ENCODE data around the gene TACC2.

Gene TACC2

GRCh38 chr10:122239578-122240257 lies 250.8 kb downstream of the TACC2 start:
- Histone ChIP-seq H3K14ac (ENCODE audit: low read length in 2 of 2) (no peak overlapping the region), H3K9me3 (ENCODE audit: control insufficient read depth, low read length) (no peaks in the 10 kb centered on the region), H4K8ac (ENCODE audit: low read length) (no peak overlapping the region), H3K27ac (ENCODE audit: low read length, poor library complexity, severe bottlenecking) (no peak overlapping the region), H2AK5ac (ENCODE audit: low read length, severe bottlenecking) (no peak overlapping the region), H2BK12ac (ENCODE audit: low read length in 2 of 2) (no peak overlapping the region), H3K4ac (ENCODE audit: low read depth in 1 of 2, low read length in 2 of 2) (no peak overlapping the region), H2BK15ac (ENCODE audit: low read depth, poor library complexity, severe bottlenecking) (no peak overlapping the region), H3K9ac (ENCODE audit: low read length) (peak overlapping the region; percentile 5), H3K27me3 (ENCODE audit: control insufficient read depth in 1 of 2, insufficient read depth in 1 of 2, low read length in 2 of 2) (no peaks in the 10 kb centered on the region), H3K23ac (ENCODE audit: low read length in 2 of 2) (no peak overlapping the region), H3K4me1 (ENCODE audit: control insufficient read depth, insufficient read depth, low read depth, low read length) (no peaks in the 10 kb centered on the region), H2AFZ (ENCODE audit: low read depth, low read length) (no peak overlapping the region), H3K18ac (ENCODE audit: low read depth in 1 of 2, low read length in 2 of 2) (no peak overlapping the region), H3K79me1 (replicated peaks; ENCODE audit: low read length, poor library complexity, severe bottlenecking) (peaks cover 1% of the 10 kb centered on the region), H2BK120ac (ENCODE audit: low read depth, low read length) (no peak overlapping the region), H3K4me2 (ENCODE audit: low read length, poor library complexity, severe bottlenecking) (no peak overlapping the region), H4K91ac (ENCODE audit: low read length) (no peak overlapping the region), H2BK5ac (ENCODE audit: low read depth, low read length, poor library complexity, severe bottlenecking) (no peak overlapping the region), H3K36me3 (ENCODE audit: control insufficient read depth in 1 of 2, insufficient read depth in 2 of 2, low read depth in 1 of 2, low read length in 2 of 2) (peaks cover 27 to 36% of the 10 kb centered on the region in 2 experiments), H3K4me3 (ENCODE audit: insufficient read depth in 1 of 2, low read depth in 1 of 2, low read length in 2 of 2) (no peak overlapping the region)
- 97% methylated on average over 10 of the region's 10 CpGs for WGBS
- no peak for DNase-seq

GRCh38 chr10:122240401-122240800 lies 251.4 kb downstream of the TACC2 start:
- H4K8ac ChIP-seq (ENCODE audit: low read length): no peak overlapping the region
- no peak overlapping the region for H2BK12ac ChIP-seq (ENCODE audit: low read length in 2 of 2)
- peaks cover 28 to 36% of the 10 kb centered on the region in 2 experiments for H3K36me3 ChIP-seq (ENCODE audit: control insufficient read depth in 1 of 2, insufficient read depth in 2 of 2, low read depth in 1 of 2, low read length in 2 of 2)
- no peaks in the 10 kb centered on the region for H3K4me1 ChIP-seq (ENCODE audit: control insufficient read depth, insufficient read depth, low read depth, low read length)
- H3K14ac ChIP-seq (ENCODE audit: low read length in 2 of 2): no peak overlapping the region
- no peak overlapping the region for H3K4me2 ChIP-seq (ENCODE audit: low read length, poor library complexity, severe bottlenecking)
- H3K18ac ChIP-seq (ENCODE audit: low read depth in 1 of 2, low read length in 2 of 2): no peak overlapping the region
- H3K9me3 ChIP-seq (ENCODE audit: control insufficient read depth, low read length): no peaks in the 10 kb centered on the region
- no peak overlapping the region for H2AK5ac ChIP-seq (ENCODE audit: low read length, severe bottlenecking)
- H3K4ac ChIP-seq (ENCODE audit: low read depth in 1 of 2, low read length in 2 of 2): no peak overlapping the region
- no peak overlapping the region for H3K4me3 ChIP-seq (ENCODE audit: insufficient read depth in 1 of 2, low read depth in 1 of 2, low read length in 2 of 2)
- H2BK5ac ChIP-seq (ENCODE audit: low read depth, low read length, poor library complexity, severe bottlenecking): no peak overlapping the region
- H3K79me1 ChIP-seq (replicated peaks; ENCODE audit: low read length, poor library complexity, severe bottlenecking): peaks cover 1% of the 10 kb centered on the region
- H3K23ac ChIP-seq (ENCODE audit: low read length in 2 of 2): no peak overlapping the region
- H3K27me3 ChIP-seq (ENCODE audit: control insufficient read depth in 1 of 2, insufficient read depth in 1 of 2, low read length in 2 of 2): no peaks in the 10 kb centered on the region
- H2AFZ ChIP-seq (ENCODE audit: low read depth, low read length): no peak overlapping the region
- no peak overlapping the region for H3K27ac ChIP-seq (ENCODE audit: low read length, poor library complexity, severe bottlenecking)
- H2BK15ac ChIP-seq (ENCODE audit: low read depth, poor library complexity, severe bottlenecking): no peak overlapping the region
- no peak overlapping the region for H2BK120ac ChIP-seq (ENCODE audit: low read depth, low read length)
- H3K9ac ChIP-seq (ENCODE audit: low read length): no peak overlapping the region
- no peak for DNase-seq
- over 99% methylated on average over 6 of the region's 6 CpGs for WGBS
- H4K91ac ChIP-seq (ENCODE audit: low read length): no peak overlapping the region

GRCh38 chr10:122241836-122242235 lies 252.9 kb downstream of the TACC2 start:
- H3K79me1 ChIP-seq (replicated peaks; ENCODE audit: low read length, poor library complexity, severe bottlenecking): peaks cover 1% of the 10 kb centered on the region
- DNase-seq: no peak
- H3K4me3 ChIP-seq (ENCODE audit: insufficient read depth in 1 of 2, low read depth in 1 of 2, low read length in 2 of 2): no peak overlapping the region
- H3K4ac ChIP-seq (ENCODE audit: low read depth in 1 of 2, low read length in 2 of 2): no peak overlapping the region
- no peak overlapping the region for H2BK15ac ChIP-seq (ENCODE audit: low read depth, poor library complexity, severe bottlenecking)
- no peaks in the 10 kb centered on the region for H3K9me3 ChIP-seq (ENCODE audit: control insufficient read depth, low read length)
- WGBS: 96% methylated on average over 8 of the region's 8 CpGs
- H4K91ac ChIP-seq (ENCODE audit: low read length): no peak overlapping the region
- H3K18ac ChIP-seq (ENCODE audit: low read depth in 1 of 2, low read length in 2 of 2): no peak overlapping the region
- H3K14ac ChIP-seq (ENCODE audit: low read length in 2 of 2): no peak overlapping the region
- no peak overlapping the region for H2BK12ac ChIP-seq (ENCODE audit: low read length in 2 of 2)
- no peaks in the 10 kb centered on the region for H3K27me3 ChIP-seq (ENCODE audit: control insufficient read depth in 1 of 2, insufficient read depth in 1 of 2, low read length in 2 of 2)
- H3K23ac ChIP-seq (ENCODE audit: low read length in 2 of 2): no peak overlapping the region
- no peak overlapping the region for H2AFZ ChIP-seq (ENCODE audit: low read depth, low read length)
- no peak overlapping the region for H2AK5ac ChIP-seq (ENCODE audit: low read length, severe bottlenecking)
- H3K9ac ChIP-seq (ENCODE audit: low read length): no peak overlapping the region
- H3K27ac ChIP-seq (ENCODE audit: low read length, poor library complexity, severe bottlenecking): no peak overlapping the region
- no peak overlapping the region for H2BK5ac ChIP-seq (ENCODE audit: low read depth, low read length, poor library complexity, severe bottlenecking)
- peaks cover 2% of the 10 kb centered on the region for H3K4me1 ChIP-seq (ENCODE audit: control insufficient read depth, insufficient read depth, low read depth, low read length)
- no peak overlapping the region for H4K8ac ChIP-seq (ENCODE audit: low read length)
- H2BK120ac ChIP-seq (ENCODE audit: low read depth, low read length): no peak overlapping the region
- H3K36me3 ChIP-seq (ENCODE audit: control insufficient read depth in 1 of 2, insufficient read depth in 2 of 2, low read depth in 1 of 2, low read length in 2 of 2): peaks cover 27 to 43% of the 10 kb centered on the region in 2 experiments
- H3K4me2 ChIP-seq (ENCODE audit: low read length, poor library complexity, severe bottlenecking): no peak overlapping the region

- no peaks in the 10 kb centered on the region for H3K9me3 ChIP-seq (ENCODE audit: control insufficient read depth, low read length)
- WGBS: 100% methylated on average over 1 of the region's 2 CpGs
- no peak overlapping the region for H4K91ac ChIP-seq (ENCODE audit: low read length)
- H2BK15ac ChIP-seq (ENCODE audit: low read depth, poor library complexity, severe bottlenecking): no peak overlapping the region
- no peak overlapping the region for H2AFZ ChIP-seq (ENCODE audit: low read depth, low read length)
- H3K4me1 ChIP-seq (ENCODE audit: control insufficient read depth, insufficient read depth, low read depth, low read length): peaks cover 5% of the 10 kb centered on the region
- H3K79me1 ChIP-seq (replicated peaks; ENCODE audit: low read length, poor library complexity, severe bottlenecking): peaks cover 1% of the 10 kb centered on the region
- no peak overlapping the region for H3K4me3 ChIP-seq (ENCODE audit: insufficient read depth in 1 of 2, low read depth in 1 of 2, low read length in 2 of 2)
- no peak overlapping the region for H3K4ac ChIP-seq (ENCODE audit: low read depth in 1 of 2, low read length in 2 of 2)
- no peak overlapping the region for H4K8ac ChIP-seq (ENCODE audit: low read length)
- no peaks in the 10 kb centered on the region for H3K27me3 ChIP-seq (ENCODE audit: control insufficient read depth in 1 of 2, insufficient read depth in 1 of 2, low read length in 2 of 2)
- no peak overlapping the region for H3K23ac ChIP-seq (ENCODE audit: low read length in 2 of 2)
- no peak overlapping the region for H3K4me2 ChIP-seq (ENCODE audit: low read length, poor library complexity, severe bottlenecking)
- DNase-seq: no peak
- no peak overlapping the region for H3K14ac ChIP-seq (ENCODE audit: low read length in 2 of 2)
- no peak overlapping the region for H2AK5ac ChIP-seq (ENCODE audit: low read length, severe bottlenecking)
- H2BK5ac ChIP-seq (ENCODE audit: low read depth, low read length, poor library complexity, severe bottlenecking): no peak overlapping the region
- H2BK120ac ChIP-seq (ENCODE audit: low read depth, low read length): no peak overlapping the region
- no peak overlapping the region for H3K9ac ChIP-seq (ENCODE audit: low read length)
- H3K18ac ChIP-seq (ENCODE audit: low read depth in 1 of 2, low read length in 2 of 2): no peak overlapping the region
- no peak overlapping the region for H2BK12ac ChIP-seq (ENCODE audit: low read length in 2 of 2)
- peaks cover 17 to 48% of the 10 kb centered on the region in 2 experiments for H3K36me3 ChIP-seq (ENCODE audit: control insufficient read depth in 1 of 2, insufficient read depth in 2 of 2, low read depth in 1 of 2, low read length in 2 of 2)
- no peak overlapping the region for H3K27ac ChIP-seq (ENCODE audit: low read length, poor library complexity, severe bottlenecking)
These were observed 254.6 kb downstream of the TACC2 start for GRCh38 chr10:122243550-122243949.

All from mesenchymal stem cell (in vitro differentiated cells and primary cell).